Activated CD4-positive, alpha-beta T cell treated with anti-CD3 and anti-CD28 coated beads, Interleukin-2, Interleukin-6, amounts not matched to agents 100 ng/mL and 50 ng/mL, durations not matched to agents 16 hours and 8 hours (primary cell): ENCODE measurements around the gene FASTKD2.

Source experiments
- DNase-seq: peaks from one replicate; pipeline ENCODE4 v3.0.0-alpha.2; 2020

FASTKD2 gene

GRCh38 chr2:206840999-206841398 lies 75.6 kb downstream of the FASTKD2 start:
- no peak for DNase-seq
